ENCODE results near the gene CDH4. TPM values are rescaled to one million over a fixed set of nuclear protein-coding genes. Genes with fewer than 3 reads are reported as not detected.

Gene CDH4
- total and polyA plus RNA-seq, 2 of the 8 experiments (the other 6 are each of a cell fraction or from before 2014, with no cell fraction given): 4.3 to 7.9 TPM

DNA sequence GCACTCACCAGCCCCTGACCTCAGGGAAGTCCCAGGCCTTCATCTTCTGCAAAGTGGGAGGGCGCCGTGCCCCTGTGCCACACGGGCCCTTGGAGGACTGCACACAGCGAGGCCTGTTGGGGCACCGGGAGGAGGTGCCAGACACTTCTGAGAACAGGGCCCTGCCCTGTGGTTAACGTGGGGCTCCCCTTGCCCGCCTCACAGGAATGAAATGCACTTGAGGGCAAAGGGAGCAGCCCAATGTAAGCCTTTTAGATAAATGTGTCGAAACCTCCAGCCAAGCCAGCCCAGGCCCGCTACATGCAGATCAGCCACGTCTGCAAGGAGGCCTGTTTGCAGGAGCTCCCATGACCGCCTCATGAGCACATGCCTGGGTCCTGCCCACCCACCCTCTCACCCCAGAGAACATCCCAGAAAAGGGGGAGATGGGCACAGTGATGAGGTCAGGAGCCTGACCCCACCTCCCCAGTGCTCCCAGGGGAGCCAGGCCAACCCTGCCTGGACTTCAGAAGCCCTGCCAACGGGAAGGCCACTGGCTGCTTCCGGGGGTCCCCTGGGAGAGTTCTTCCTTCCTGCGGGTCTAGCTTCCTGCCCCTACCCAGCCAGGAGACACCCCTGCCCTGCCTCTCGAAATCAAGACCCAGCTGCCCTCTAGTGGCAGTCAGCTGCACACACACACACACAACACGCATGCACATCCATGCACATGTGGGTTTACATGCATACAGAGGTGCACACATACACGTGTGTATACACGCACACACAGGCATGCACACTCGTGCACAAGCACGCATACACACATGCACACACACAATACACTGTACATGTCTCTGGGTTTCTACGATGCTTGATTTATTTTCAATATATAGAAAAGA, 634.9 kb downstream of the CDH4 start (continued):
- TF ChIP-seq RAD21 (IDR thresholded peaks at IDR 0.05 in 1 of 2, conservative IDR thresholded peaks at IDR 0.05 in 1 of 2; ENCODE audit: low read depth in 2 of 2, low read length in 2 of 2): peak; percentile 81 to 87
- TF ChIP-seq KDM4A (IDR thresholded peaks at IDR 0.05; ENCODE audit: low read depth, low read length, severe bottlenecking): no peak

All from H1 (cell line).